ENCODE data around the gene PPP2R2D.
"Not testable (repeated sequence)": the region's sequence is repeated elsewhere in the genome, so short reads cannot be mapped to it uniquely, and the experiment has no call there.

The PPP2R2D gene

GRCh38 chr10:131930150-131930549 lies 29.3 kb downstream of the PPP2R2D start:
- no peak for DNase-seq

- DNase-seq, result no peak
Observed at GRCh38 chr10:131930586-131931330, 29.9 kb downstream of the PPP2R2D start.

- no peak for DNase-seq
Observed at GRCh38 chr10:131931981-131932380, 31.2 kb downstream of the PPP2R2D start.

- DNase-seq, result no peak
Observed at GRCh38 chr10:131933016-131933695, 32.3 kb downstream of the PPP2R2D start.

GRCh38 chr10:131933696-131934086 lies 32.9 kb downstream of the PPP2R2D start:
- no peak for DNase-seq

- DNase-seq, result no peak
Observed at GRCh38 chr10:131934769-131935168, 34.0 kb downstream of the PPP2R2D start.

- DNase-seq, result no peak
Observed at GRCh38 chr10:131935260-131935659, 34.5 kb downstream of the PPP2R2D start.

GRCh38 chr10:131936294-131936693 lies 35.5 kb downstream of the PPP2R2D start:
- DNase-seq, result no peak

- DNase-seq, result no peak
Observed at GRCh38 chr10:131936736-131937135, 35.9 kb downstream of the PPP2R2D start.

- no peak for DNase-seq
Observed at GRCh38 chr10:131937836-131938235, 37.0 kb downstream of the PPP2R2D start.

GRCh38 chr10:131938681-131939080 lies 37.9 kb downstream of the PPP2R2D start:
- DNase-seq, result no peak

GRCh38 chr10:131942455-131942854 lies 41.6 kb downstream of the PPP2R2D start:
- DNase-seq, result no peak

- DNase-seq, result no peak
Observed at GRCh38 chr10:131943021-131943814, 42.4 kb downstream of the PPP2R2D start.

- DNase-seq, result no peak
Observed at GRCh38 chr10:131944412-131944811, 43.6 kb downstream of the PPP2R2D start.

GRCh38 chr10:131944976-131945695 lies 44.3 kb downstream of the PPP2R2D start:
- no peak for DNase-seq

GRCh38 chr10:131946321-131946751 lies 45.5 kb downstream of the PPP2R2D start:
- DNase-seq, result no peak

GRCh38 chr10:131946880-131947279 lies 46.1 kb downstream of the PPP2R2D start:
- DNase-seq, result no peak

- no peak for DNase-seq
Observed at GRCh38 chr10:131947631-131948347, 47.0 kb downstream of the PPP2R2D start.

GRCh38 chr10:131948501-131948900 lies 47.7 kb downstream of the PPP2R2D start:
- DNase-seq, result no peak

GRCh38 chr10:131949041-131949862 lies 48.4 kb downstream of the PPP2R2D start:
- DNase-seq, result no peak

GRCh38 chr10:131949908-131950307 lies 49.1 kb downstream of the PPP2R2D start:
- DNase-seq, result not testable (repeated sequence)
